ENCODE measurements around the gene KLK8.
"Not testable (repeated sequence)": the region's sequence is repeated elsewhere in the genome, so short reads cannot be mapped to it uniquely, and the experiment has no call there.

Gene KLK8

DNA sequence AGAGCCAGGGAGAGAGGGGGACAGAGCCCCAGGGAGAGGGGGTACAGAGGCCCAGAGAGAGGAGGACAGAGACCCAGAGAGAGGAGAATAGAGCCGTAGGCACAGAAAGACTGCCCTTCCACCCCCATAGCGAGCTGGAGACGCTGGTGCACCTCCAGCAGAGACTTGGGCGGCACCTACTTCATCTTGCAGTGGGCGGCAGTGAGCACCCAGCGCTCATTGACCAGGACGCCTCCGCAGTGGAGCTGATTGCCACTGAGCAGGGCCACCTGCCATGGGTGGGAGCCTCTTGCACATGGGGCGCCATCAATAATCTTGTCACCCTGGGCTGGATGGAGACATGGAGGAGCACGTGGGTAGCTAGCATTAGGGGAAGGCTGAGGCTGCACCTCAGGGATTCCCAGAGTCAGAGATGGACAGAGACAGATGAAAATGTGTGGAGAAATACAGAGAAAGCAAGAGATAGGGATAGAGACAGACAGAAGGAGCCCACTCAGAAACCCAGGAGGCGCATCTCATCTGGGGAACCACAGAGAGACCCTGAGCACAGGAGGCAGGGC is 19.7 kb downstream of the KLK8 start:
- DNase-seq, result no peak

DNA sequence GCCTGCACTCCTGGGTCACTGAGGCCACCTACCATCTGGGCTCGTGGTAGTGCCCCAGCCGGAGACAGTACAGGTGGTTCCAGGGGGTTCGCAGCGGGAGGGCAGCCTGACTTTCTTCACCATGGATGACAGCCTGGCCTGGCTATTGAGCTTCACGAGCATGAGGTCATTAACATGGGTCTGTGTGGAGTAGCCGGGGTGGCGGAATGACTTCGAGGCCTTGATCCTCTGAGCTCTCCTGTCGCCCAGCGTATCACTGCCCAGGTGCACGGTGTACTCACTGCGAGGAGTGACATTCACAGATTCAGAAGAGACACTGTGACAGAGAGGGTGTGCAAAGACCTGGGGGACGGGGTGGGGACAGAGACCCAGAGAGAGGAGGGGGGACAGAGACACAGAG is 21.2 kb downstream of the KLK8 start:
- no peak for DNase-seq

DNA sequence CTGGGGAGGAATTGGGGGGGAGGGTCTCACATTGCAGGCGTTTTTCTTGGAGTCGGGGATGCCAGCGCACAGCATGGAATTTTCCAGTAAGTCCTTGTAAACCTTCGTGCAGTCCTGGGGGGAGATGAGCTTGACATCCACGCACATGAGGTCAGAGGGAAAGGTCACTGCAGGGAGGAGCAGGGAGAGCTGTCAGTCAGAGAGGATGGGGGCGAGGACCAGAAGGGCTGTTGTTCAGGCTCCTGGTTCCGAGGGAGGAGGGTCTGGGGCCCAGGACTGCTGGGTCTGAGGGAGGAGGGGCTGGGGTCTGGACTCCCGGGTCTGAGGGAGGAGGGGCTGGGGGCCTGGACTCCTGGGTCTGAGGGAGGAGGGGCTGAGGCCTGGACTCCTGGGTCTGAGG is 21.6 kb downstream of the KLK8 start:
- DNase-seq, result no peak

DNA sequence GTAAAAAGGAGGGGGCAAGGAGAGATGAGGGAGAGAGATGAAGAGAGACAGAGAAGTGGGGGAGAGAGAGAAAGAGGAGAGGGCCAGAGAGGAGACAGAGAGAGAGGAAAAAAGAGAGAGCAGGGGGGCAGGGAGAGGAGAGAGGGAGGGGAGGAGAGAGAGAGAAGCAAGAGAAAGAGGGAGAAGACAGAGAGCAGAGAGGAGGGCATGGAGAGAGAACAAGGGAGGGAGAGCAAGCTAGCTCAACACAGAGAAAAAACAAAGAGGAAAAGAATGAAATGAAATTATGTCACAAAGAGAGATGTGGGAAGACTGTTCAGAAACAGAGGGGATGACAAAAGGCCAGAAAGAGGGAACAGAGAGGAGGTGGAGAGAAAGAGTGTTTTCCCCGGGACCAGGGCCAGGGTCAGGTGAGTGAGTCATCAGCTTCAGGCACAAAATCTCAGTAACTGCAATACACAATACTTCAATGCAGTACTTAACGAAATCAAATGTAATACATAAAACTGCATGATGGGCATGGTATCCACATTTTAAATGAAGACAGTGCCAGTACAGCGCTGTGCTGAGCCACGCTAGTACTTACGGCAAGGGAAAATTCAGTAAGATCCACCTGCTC is 22.5 kb downstream of the KLK8 start:
- DNase-seq, result no peak

DNA sequence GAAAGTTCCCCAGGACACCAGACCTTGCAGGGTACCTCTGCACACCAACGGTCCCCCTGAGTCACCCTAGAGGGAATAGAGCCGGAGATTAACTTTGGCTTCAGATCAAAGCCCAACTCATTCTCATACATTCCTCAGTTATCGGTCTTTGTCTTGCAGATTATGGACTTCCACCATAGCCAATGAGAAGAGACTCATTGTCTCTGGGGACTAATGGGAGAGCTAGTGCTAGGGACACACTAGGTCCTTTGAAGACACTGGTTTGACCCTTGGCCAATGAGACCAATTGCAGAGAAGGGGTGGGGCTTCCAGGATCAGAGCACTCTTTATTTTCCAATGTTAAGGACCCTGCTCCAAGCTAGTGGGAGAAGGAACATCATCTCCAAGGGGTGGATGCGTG is 23.8 kb downstream of the KLK8 start:
- DNase-seq, result no peak

DNA sequence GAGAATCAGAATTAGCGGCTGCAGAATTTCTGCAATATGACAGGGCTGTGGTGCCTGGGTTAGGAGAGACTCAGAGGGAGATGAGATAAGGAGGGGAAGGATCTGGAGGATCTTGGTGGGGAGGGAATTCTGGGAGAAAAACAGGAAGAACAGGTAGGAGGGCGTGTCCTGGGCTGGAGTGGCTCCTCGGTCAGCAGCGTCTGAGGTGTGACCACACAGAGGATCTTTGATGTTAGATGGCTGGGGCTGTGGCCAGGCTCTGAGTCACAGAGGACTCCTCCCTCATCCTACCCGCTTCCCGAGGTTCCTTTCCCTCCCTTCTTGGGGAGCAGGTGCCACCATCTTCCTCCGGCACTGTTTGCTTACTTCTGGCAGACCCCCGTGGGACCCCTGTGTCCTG is 25.6 kb downstream of the KLK8 start:
- no peak for DNase-seq

DNA sequence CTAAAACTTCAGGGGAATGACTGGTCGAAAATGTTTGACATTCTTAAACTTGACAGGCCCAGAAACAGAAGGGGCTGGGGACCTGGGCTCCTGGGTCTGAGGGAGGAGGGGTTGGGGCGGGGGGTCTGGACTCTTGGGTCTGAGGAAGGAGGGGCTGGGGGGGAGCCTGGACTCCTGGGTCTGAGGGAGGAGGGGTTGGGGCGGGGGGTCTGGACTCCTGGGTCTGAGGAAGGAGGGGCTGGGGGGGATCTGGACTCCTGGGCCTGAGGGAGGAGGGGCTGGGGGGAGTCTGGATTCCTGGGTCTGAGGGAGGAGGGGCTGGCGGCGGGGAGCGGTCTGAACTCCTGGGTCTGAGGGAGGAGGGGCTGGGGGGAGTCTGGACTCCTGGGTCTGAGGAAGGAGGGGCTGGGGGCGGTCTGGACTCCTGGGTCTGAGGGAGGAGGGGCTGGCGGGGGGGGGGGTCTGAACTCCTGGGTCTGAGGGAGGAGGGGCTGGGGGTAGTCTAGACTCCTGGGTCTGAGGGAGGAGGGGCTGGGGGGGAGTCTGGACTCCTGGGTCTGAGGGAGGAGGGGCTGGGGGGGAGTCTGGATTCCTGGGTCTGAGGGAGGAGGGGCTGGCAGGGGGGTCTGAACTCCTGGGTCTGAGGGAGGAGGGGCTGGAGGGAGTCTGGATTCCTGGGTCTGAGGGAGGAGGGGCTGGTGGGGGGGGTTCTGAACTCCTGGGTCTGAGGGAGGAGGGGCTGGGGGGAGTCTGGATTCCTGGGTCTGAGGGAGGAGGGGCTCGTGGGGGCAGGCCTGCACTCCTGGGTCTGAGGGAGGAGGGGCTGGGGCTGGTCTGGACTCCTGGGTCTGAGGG is 26.5 kb downstream of the KLK8 start:
- no peak for DNase-seq

DNA sequence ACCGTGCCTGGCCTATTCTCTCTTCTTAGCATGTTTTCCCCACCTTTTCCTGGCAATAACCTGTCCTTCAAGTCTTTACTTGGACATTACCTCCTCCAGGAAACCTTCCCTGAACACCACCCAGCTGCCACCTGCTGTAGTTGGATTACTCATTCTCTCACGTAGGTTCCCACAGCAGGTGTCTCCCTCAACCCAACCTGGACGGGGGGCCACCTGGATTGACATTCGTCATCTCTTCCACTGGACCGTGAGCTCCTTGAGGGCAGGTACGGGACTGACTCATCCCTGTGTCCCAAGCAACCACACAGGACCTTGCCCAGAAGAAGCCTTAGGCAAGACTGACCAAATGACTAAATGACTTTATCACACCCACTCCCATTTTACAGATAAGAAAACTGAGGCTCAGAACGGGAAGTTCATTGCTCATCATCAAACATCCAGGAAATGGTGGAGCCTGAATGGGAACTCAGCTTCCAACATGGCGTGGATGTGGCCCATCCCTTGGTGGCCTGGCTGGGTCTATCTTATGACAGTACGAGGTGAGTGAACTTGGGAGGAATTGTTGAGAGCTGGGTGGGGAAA is 28.5 kb downstream of the KLK8 start:
- no peak for DNase-seq

DNA sequence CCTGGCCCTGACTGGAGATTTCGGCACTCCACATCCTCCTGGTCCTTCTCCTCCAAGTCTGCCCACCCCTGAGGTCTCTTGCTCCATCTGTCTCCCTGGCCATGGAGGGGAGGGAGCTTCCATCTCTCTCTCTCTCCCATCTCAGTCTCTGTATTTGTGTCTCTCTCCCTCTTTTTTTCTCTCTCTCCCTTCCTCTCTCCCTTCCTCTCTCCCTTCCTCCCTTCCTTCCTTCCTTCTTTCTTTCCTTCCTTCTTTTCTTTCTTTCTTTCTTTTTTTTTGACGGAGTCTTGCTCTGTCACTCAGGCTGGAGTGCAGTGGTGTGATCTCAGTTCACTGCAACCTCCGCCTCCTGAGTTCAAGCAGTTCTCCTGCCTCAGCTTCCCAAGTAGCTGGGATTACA is 31.6 kb downstream of the KLK8 start:
- DNase-seq, result not testable (repeated sequence)

DNA sequence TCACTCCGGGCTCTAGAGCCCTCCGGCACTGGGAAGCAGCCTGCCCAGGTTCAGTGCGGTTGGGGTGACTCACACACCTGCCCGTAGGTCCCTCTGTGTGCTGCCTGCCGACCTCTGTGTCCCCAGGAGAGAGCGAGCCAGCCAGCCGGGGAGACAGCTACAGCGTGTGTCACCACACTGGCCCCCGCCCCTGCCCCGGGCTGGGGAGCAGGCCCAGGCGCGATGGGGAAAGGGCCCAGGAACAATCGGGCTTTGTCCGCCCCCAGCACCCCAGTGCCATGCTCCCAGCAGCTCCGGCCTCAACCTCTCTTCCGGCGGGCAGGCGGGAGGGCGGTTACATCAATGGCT is 32.0 kb downstream of the KLK8 start, which contains the start of gene KLK6:
TSS of gene KLK6 (minus strand) at position 179 of the 348 bp plus-strand sequence. CDS start 1,487 bp downstream, outside the sequence.
- no peak for DNase-seq

DNA sequence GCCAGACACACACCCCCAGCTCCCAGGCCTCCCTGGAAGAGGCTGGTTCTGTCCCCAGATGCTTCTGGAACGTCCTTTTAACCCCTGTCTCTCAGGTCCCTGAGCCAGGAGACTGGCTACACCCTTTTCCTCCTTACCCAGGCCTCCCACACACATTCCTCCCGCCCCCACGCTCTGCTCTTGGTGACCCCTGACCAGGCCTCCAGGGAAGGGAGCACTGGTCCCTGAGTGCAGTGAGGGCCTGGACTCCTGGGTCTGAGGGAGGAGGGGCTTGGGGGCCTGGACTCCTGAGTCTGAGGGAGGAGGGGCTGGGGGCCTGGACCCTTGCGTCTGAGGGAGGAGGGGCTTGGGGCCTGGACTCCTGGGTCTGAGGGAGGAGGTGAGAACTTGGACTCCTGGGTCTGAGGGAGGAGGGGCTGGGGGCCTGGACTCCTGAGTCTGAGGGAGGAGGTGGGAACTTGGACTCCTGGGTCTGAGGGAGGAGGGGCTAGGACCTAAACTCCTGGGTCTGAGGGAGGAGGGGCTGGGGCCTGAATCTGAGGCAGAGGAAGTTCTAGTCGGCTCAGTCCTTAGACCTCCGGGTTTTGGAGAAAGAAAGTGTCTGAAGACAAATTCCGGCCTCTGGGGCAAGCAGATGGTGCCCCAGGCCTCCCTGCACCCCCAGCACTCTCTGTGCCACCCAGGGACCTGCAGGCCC is 32.5 kb downstream of the KLK8 start:
- no peak for DNase-seq

DNA sequence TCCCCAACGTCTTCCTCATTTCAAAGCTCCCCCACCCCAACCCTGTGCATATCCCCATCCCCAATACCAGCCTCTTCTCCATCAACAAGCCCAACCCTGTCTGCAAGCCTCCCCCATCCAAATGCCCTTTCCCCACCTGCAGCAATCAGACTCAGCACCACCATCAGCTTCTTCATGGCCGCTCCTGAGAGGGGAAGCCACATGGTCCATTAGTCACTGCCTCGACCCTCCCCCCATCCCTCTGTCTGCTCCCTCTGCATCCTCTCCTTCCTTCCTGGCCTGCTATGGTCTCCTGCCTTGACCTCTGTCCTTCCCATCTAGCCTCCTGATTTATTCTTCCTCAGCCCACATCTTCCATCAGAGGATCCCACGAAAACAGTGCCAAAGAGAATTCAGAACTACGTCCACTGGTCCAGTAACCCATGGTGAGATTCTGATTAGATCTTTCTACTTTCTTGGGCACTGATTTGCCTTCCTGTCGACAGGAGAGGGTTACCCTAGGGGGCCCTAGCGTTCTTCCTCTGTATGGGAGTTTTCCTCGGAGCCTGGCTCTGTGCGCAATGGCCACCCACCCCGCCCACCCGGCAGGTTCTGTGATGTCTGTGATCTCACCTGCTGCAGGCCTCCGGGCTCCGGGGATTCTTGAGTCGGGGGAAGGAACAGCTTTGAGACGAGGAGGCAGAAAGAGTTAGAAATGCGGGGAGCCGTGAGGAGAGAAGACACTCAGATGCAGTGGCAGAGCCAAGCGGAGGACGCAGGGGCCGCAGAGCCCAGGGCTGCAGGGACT is 33.3 kb downstream of the KLK8 start:
- DNase-seq, result no peak

DNA sequence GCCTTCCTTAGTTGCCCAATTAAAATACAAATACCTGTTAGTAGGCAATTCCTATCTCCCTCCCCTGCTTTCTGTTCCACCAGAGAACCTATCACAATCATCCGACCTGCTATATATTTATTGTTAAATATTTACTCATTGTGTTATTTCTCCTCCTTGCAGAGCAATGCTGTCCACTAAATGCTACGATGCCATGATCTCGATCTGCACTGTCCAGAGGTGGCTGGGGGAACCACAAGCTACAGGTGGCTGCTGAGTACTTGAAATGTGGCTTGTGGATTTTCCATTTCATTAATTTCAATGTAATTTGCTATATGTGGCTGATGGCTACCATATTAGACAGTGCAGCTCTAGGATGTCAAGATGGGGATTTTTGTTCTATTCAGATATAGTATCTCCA is 37.1 kb downstream of the KLK8 start:
- DNase-seq, result no peak

DNA sequence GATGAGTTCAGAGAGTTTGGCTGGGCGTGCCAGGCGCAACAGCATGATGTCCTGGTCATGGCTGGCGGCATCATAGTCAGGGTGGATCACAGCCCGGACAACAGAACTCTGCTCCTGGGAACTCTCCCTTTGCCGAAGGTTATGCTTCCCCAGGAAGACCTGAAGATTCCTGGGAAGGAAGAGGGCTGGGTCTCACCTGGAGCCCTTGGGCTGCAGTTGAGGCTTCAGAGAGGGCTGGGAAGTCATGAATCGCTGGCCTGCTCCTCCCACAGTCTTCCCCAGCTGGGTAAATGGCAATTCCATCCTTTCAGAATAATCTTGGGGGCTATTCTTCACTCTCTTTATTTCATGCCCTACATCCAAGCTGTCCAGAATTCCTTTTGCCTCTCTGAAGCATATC is 38.0 kb downstream of the KLK8 start:
- no peak for DNase-seq

DNA sequence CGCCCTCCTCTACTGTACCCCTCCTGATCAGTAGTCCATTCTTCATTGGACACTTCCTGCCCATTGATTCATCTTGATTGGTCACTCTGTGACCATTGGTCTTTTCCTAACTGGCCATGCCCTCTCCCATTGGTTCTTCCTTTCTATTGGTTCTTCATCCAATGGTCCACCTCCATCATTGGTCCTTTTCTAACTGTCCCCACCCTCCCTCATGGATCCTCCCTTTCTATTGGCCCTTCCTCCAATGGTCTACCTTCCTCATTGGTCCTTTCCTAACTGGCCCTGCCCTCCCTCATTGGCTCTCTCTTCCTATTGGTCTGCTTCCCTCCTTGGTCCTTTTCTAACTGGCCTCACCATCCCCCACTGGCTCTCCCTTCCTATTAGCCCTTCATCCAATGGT is 39.2 kb downstream of the KLK8 start:
- DNase-seq, result no peak

DNA sequence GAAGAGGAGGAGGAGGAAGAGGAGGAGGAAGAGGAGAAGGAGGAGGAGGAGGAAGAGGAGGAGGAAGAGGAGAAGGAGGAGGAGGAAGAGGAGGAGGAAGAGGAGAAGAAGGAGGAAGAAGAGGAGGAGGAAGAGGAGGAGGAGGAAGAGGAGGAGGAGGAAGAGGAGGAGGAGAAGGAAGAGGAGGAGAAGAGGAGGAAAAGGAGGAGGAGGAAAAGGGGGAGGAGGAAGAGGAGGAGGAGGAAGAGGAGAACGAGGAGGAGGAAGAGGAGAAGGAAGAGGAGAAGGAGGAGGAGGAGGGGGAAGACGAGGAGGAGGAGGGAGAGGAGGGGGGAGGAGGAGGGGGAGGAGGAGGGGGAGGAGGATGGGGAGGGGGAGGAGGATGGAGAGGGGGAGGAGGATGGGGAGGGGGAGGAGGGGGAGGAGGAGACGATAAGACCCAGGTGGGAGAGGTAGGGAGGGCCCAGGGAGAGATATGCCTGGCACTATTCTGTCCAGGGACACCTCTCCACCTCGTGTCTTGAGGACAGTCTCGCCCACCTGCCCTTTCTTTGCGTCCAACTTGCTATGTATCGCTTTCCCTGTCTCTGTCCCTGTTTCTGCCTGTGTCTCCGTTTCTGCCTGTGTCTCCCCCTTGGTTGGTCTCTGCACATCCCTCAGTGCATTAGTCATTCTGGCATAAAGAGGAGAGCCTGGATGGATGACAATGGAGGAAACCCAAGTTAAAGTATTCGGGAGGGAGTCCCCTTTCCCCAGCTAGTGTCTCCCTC is 41.5 kb downstream of the KLK8 start:
- DNase-seq, result no peak

DNA sequence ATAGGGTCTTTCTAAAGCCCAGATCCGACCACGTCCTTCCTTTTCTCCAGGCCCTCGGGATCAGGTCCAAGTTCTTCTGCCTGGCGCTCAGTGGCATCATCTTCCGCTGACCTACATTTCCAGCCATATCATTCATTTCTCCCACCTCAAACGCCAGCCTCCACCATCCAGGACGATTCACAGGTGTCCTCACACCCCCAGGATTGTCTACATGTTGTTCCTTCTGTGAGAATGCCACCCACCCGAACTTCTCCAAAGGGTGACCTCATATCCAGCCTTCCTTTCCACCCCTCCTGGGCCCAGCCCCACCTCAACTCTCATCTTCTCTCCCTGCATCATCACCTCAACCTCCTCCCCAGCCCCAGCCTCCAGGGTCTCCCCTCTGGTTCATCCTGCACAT is 43.8 kb downstream of the KLK8 start:
- no peak for DNase-seq

DNA sequence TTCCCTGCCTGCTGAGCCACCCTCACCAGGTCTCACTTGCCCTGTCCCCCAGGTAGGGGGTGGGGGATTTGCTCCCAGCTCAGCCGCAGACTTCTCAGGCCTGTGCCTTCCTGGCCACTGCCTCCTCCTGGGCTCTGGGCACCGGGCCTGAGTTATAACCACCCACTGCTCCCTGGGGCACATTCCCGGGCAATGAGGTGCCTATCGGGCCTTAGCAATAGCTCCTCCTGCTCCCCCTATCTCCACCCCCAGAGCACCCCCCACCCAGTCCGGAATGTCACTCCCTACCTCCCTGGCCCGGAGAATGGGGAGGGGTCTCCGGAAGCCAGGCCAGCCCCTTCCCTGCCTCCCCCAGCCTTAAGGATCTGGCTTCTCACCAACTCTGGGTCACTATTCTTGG is 48.5 kb downstream of the KLK8 start, which contains the start of gene KLK5:
TSS of gene KLK5 (minus strand) at position 129 of the 400 bp plus-strand sequence. CDS start 381 bp downstream, outside the sequence.
- DNase-seq, result no peak

DNA sequence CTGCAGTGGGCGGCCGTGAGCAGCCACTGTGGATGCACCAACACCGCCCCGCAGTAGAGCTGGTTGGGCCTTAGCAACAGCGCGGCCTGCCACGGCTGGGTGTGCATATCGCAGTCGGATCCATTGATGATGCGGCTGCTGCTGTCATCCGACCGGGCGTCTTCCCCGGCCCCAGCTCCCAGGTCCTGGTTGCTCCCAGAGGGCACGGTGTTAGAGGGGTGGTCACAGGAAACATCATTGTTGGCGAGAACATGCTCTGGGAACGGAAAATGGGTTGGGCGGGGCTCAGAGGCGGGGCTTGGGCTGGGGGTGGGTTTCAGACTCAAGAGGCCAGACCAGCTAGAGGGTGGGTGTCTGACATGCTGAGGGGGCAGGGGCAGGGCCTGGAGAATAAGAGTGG is 51.5 kb downstream of the KLK8 start:
- DNase-seq, result no peak

DNA sequence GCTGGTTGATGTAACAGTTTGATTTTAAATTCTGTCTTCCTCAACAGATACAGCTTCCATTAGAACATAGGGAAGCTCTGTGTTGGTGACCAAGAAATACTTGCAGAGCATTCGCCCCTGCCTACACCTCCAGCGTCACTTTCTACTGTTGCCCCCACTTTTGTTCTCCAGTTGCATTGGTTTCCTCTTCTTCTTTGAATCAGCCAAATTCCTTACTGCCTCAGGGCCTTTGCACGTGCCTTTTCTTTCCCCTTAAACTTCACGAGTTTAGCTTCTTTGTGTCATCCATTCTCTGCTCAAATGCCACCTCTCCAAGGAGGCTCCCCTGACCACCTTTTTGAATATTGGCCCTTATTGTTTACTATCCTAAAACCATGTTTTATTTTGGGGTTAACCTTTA is 54.3 kb downstream of the KLK8 start:
- DNase-seq, result no peak
